DMS 273 treated with DMSO at 0.1 percent for 48 hours (cell line): Measurements from ENCODE around the gene VPS29.
"Not testable (repeated sequence)": the region's sequence is repeated elsewhere in the genome, so short reads cannot be mapped to it uniquely, and the experiment has no call there.

Source experiments
- DNase-seq: peaks from one replicate; lab custom pipeline; 2025; lab: John Stamatoyannopoulos, UW

The VPS29 gene

DNA sequence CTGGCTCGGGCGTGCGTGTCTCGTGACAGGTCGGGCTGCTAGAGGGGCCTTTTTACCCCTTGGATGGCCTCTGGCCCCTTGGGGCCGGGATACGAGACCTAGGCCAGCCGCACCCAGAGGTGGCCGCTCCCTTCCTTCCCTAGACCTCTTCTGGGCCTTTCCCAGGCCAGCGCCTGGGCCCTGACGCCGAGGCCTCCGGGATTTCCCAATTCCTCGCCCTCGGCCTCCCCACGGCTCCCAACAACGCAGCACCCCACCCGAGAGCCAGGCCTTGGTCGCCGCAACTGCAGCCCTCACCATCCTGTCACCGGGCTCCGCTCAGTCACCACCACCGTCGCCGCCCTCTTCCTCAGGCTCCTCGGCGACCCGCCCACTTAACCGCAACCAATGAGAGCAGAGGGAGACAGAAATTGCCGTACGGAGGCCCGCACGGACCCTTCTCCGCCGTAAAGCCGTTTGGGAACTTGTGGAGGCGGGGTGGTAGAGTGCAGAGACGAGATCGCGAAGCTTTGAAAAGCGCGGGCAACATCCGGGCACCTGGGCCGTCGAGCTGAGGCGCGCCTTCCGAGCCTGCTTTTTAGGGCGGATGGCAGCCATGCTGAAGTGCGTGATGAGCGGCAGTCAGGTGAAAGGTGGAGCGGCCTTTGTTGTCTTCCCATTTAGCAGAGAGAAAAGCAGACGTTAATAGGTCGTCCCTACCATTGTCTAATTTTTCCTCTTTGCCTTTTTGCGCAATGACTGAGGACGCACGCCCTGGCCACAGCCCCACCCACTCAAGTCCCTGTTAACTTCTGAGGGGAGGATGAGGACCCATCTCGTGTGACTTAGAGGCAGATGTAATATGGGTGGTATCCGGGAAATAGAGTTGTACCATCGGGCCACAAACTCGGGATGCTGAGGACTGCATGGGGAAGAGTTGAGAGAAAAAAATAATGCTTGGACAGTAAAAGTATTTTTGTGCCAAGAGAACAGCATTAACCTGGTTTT lies at the start of gene VPS29, which contains the start of gene RAD9B:
TSS of gene VPS29 (minus strand) at position 360 of the 987 bp plus-strand sequence. CDS start at position 300, 60 bp downstream.
TSS of gene RAD9B (plus strand) at position 580 of the 987 bp plus-strand sequence. CDS start at position 587, 7 bp downstream.
- peak; percentile 91 for DNase-seq

DNA sequence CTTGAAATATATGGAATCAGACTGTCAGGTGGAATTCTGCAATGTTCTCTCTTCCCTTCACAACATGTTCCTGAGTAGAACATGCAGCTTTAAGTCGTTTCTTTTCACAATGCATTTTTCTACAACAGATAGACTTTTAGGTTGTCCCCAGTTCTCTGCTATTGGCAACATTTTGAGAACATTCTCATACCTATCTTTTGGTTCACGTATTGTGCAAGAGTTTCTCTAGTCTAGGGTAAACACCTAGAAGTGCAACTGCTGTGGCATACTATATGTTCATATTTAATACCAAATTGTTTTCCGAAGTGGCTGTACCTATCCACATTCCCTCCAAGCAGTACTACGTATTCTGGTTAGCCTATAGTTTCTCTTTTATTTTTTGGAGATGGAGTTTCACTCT lies 49.1 kb upstream of the VPS29 start:
- no peak for DNase-seq

DNA sequence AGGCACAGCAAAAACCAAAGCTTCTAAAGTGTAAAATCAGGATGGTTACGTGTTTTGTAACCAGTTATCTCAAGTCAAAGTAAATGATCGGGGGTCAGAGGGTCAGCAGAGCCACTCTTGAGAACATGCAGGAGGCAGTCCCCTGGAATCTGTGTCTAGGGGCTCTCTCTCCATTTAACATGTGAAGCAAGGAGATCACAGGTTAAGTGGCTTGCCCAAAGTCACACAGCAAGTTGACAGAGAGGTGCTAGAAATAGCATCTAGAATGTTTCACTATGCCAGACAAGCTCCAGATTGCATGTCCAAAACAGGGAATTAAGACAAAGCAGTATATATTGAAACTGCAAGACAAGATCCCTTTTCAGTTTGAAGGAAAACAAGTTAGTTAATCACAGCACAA lies 47.8 kb upstream of the VPS29 start:
- DNase-seq = no peak

GRCh38 chr12:110548678-110549077 lies 46.8 kb upstream of the VPS29 start:
- DNase-seq = no peak

GRCh38 chr12:110547090-110547489 lies 45.2 kb upstream of the VPS29 start:
- DNase-seq = no peak

DNA sequence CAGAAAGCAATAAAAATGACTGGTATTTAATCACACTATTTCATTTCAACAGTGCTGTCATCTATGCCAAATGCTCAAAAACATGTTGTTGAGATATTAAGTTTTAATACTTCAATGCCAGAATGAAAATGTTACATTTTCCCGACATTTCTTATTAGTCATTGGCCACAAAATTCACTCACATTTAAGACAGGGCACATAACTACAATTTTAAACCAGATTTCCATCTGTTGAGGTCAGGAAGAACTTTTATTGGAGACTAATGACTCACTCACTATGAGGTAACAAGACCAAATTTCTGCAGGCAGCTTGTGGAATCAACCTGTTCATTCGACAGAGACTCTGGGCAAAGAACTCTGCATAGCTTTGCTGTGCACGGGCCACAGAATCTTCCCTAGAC lies 44.4 kb upstream of the VPS29 start:
- peak; percentile 4 for DNase-seq

DNA sequence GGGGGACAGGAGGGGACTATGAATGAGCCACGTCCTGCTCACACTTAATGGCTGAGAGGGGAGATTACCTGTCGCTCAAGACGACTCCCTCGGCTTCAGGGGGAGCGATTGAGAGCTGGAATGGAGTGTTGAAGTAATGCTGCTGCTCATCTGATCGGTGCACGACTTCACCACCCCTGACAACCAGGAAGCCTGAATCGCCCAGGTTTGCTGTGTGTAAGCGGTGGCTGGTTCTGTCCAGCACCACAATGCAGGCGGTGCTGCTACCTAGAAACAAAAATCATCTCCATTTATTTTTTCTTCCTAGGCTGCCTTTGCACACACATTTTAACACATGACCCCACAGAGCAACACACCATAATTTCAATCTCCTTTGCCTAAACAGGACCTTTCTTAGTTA lies 43.9 kb upstream of the VPS29 start:
- DNase-seq = no peak

DNA sequence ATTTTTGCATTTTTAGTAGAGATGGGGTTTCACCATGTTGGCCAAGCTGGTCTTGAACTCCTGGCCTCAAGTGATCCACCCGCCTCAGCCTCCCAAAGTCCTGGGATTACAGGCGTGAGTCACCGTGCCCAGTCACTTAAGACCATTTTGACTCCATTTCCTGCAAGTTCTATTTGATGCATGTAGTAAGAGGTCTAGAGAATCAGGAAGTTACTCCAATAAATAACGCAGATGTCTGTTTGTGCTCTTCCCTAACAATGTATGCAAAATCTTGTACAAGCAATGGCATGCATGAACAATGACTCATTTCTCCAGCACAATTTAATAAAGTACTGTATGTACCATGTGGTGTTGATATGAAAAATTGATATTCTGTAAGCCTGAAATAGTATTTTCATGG lies 43.3 kb upstream of the VPS29 start:
- not testable (repeated sequence) for DNase-seq

DNA sequence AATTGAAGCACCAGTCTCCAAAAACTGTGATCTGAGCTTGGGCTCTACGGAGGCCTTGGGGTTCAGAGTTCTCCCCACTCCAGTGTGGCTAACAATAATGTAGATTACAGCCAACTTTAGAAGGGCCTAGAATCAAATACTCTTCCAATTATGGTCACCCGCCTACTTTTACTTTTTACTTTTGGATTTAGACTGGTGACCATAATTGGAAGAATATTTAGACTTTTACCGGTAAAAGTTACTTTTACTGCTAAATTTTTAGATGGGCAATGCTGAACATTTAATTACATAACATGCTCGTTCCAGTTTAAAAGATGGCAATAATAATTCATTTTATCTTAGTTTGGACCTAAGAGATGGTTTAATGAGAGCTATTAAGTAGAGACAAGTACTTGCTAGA lies 42.1 kb upstream of the VPS29 start:
- DNase-seq = no peak

- peak; percentile 87 for DNase-seq
Measured at GRCh38 chr12:110543252-110543959, 41.5 kb upstream of the VPS29 start.

GRCh38 chr12:110540048-110540447 lies 38.1 kb upstream of the VPS29 start:
- DNase-seq = no peak

DNA sequence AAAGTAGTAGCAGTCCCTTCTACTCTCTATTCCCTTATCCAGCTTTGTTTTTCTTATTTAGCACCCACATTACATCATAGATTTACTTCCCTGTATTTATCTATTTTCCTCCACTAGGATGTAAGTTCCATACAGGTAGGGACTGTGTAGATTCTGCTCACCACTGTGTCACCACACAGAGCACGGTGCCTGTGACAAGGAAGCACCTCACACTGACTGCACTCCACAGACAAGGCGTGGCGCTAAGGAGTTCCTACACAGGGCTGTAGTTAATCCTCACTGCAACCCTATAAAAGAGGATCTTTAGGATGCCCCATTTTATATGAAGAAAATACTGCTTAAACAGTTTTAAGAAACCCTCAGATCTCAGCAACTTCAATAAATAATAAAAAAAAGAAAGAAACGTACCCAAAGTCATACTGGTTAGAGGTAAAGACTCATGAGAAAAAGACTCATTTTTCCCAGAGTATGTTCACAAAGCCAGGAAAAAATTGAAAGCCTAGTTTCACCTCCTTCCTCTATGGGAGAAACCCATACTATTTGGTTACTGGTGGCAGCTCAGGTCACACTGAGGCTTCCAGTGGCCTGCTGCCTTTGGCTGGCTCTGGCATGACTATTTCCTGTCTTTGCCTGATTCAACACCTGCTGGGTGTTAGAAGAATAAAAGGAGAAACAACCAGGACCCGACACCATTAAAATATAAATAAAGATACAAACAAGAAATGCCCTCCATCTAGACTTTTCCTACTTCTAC lies 37.1 kb upstream of the VPS29 start:
- DNase-seq = no peak

GRCh38 chr12:110537605-110538409 lies 35.9 kb upstream of the VPS29 start:
- DNase-seq = no peak

- no peak for DNase-seq
Measured at GRCh38 chr12:110536834-110537604, 35.1 kb upstream of the VPS29 start.

- no peak for DNase-seq
Measured at GRCh38 chr12:110534811-110535210, 32.9 kb upstream of the VPS29 start.

GRCh38 chr12:110533607-110534006 lies 31.7 kb upstream of the VPS29 start:
- no peak for DNase-seq

DNA sequence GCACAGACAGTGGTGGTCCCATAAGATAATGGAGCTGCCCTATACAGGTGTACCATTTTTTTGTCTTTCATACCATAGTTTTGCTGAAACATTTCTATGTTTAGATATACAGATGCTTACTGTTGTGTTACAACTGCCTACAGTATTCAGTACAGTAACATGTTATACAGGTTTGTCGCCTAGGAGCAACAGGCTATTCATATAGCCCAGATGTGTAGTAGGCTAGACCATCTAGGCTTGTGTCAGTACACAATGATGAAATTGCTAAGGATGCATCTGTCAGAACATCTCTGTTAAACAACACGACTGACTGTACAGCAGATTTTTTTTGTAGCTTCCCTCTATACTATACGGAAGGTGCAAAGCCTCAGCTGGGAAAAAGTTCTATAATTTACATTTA lies 30.7 kb upstream of the VPS29 start:
- no peak for DNase-seq

DNA sequence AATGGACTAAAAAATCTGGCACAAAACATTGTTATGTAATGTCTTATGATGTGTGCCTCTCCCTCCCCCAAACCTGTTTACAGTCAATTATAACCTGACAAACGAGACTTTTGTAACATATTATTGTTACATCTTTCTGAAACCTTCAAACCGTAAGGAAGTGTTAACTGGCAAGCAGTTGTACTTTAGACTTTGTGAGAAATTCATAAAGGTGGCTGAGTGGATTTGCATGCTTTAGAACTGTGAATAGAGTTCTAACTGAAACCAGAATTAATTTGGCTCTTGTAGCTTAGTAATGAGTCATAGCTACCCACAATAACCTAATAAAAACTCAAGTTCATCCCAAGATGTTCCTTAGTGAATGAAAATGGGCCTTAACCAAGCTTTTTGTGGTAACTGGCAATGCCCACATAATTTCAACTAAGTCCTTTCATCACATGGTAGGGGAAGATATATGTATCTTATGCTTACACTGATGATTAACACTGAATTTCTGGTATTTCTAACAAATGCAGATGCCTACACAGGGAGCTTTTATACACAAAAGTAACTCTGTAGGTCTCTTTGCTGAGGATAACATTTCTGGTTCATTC lies 29.9 kb upstream of the VPS29 start:
- DNase-seq = no peak

DNA sequence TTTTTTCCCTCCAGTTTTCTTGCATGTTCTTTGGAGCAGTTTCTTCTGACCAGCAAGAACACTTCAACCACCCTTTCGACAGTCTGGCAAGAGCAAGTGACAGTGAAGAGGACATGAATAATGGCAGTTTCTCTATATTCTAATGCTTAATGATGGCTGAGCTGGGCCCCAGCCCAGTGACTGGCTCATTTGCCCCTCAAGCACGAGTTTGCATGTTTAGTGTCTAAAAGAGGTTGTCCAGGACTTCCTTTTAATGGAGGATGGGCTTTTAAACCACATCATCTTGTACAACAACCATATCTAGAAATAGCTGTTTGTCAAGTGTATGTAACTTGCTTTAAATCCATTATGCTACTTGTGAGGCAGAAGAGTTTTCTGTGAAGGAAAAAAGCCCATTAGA lies 28.6 kb upstream of the VPS29 start:
- no peak for DNase-seq

GRCh38 chr12:110528277-110528839 lies 26.4 kb upstream of the VPS29 start:
- no peak for DNase-seq
